Stimulated activated effector memory CD8-positive, alpha-beta T cell treated with anti-CD3 and anti-CD28 coated beads, Interleukin-12 subunit alpha, Interleukin-12 subunit beta, amount 100 ng/mL, for 72 hours (primary cell): Measurements from ENCODE around the gene RILPL1.
"Not testable (repeated sequence)": the region's sequence is repeated elsewhere in the genome, so short reads cannot be mapped to it uniquely, and the experiment has no call there.

ENCODE experiments used
- ATAC-seq: fragments of 150-1000 bp; cut with Tn5 transposase; 2 replicates; pipeline ENCODE4 v1.10.0; 2021
- DNase-seq, 2 donors: peaks; one replicate each; pipeline ENCODE4 v3.0.0; 2021 to 2022; ENCODE audit warnings: low spot score in 2 of 2
- H3K27ac Mint-ChIP-seq: one replicate; pipeline ENCODE4 v1.8.0; 2022; ENCODE audit warnings: mild to moderate bottlenecking, mixed read lengths
- H3K36me3 Mint-ChIP-seq: one replicate; pipeline ENCODE4 v1.8.0; 2022; ENCODE audit warnings: mild to moderate bottlenecking, mixed read lengths
- H3K4me1 Mint-ChIP-seq: one replicate; pipeline ENCODE4 v1.8.0; 2022; ENCODE audit warnings: mixed read lengths
- H3K4me3 Mint-ChIP-seq: one replicate; pipeline ENCODE4 v1.8.0; 2022; ENCODE audit warnings: mild to moderate bottlenecking, mixed read lengths
- H3K9me3 Mint-ChIP-seq: one replicate; pipeline ENCODE4 v1.8.0; 2022; ENCODE audit warnings: mixed read lengths

RILPL1 gene

DNA sequence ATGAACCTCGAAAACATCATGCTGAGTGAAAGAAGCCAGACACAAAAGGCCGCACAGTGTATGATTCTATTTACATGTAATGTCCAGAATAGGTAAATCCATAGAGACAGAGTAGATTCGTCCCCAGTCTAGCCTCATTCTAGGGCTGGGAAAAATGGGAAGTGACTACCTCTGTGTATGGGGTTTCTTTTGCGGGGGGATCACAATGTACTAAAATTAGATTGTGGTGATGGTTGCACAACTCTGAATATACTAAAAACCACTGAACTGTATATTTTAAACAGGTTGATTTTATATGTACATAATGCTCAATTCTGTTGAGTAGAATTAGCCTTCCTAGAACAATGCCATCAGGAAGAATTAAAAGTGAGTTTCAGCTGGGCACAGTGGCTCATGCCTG is 90.7 kb downstream of the RILPL1 start:
- H3K36me3 Mint-ChIP-seq: no peaks in the 10 kb centered on the region
- H3K4me3 Mint-ChIP-seq: no peak overlapping the region
- no peak overlapping the region for H3K27ac Mint-ChIP-seq
- DNase-seq (no peak), ATAC-seq (no peak)
- no peaks in the 10 kb centered on the region for H3K4me1 Mint-ChIP-seq
- H3K9me3 Mint-ChIP-seq: no peaks in the 10 kb centered on the region

GRCh38 chr12:123441523-123442164 is 91.9 kb downstream of the RILPL1 start:
- ATAC-seq (no peak), DNase-seq (no peak)
- Mint-ChIP-seq H3K9me3 (no peaks in the 10 kb centered on the region), H3K36me3 (no peaks in the 10 kb centered on the region), H3K4me3 (no peak overlapping the region), H3K27ac (peak overlapping the region; percentile 14), H3K4me1 (peaks cover 7% of the 10 kb centered on the region)

DNA sequence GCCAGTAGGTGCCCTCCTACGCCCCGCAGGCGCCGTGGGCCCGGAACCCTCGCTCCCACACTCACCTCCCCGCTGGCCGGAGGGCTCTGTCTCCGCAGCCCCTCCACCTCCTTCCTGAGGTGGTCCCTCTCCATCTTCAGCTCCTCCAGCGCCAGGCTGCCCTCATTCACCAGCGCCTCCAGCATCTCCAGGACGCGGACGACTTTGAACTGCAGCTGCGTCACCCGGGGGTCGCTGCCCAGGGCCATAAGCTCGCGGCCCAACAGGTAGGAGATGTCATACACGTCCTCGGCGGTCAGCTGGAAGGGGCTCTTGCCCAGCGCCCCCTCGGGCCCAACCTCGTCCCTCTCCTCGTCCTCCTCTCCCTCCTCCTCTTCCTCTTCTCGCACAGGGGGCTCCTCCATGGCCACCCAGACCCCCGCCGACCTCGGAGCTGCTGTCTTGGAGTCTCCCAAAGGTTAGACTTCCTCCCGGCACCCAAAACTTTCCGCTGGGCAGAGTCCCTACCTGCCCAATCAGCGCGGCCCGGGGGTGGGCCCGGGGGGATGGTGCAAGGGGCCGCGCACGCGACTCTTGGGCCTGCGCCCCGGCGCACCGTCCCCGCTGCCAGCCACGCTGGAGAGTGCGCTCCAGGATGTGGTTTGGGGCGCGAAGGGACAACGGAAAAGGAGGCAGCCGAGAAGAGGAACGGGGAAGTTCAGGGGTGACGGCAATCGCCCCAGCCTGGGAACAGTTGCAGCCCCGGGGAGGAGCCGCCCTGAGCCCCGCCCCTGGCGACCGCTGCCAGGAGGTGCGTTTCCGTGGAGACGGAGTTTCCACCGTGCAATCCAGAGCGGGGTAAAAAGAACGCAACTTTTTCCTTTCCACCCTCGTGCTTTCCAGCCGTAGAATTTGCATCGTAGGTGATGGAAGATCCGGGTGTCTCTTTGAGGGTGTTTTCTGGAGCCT is 97.2 kb downstream of the RILPL1 start, which contains the start of gene RILPL2:
RILPL2 (minus strand) TSS at position 668 of the 948 bp plus-strand sequence; CDS start at position 404, 264 bp downstream.
- peaks cover 44% of the 10 kb centered on the region for H3K4me1 Mint-ChIP-seq
- peak within 1 kb of the TSS; percentile 97 for H3K27ac Mint-ChIP-seq
- DNase-seq: peak; percentile 80 to 96
- ATAC-seq: peak; percentile 92
- H3K4me3 Mint-ChIP-seq: peak within 1 kb of the TSS; percentile 98
- peaks cover 25% of the 10 kb centered on the region for H3K36me3 Mint-ChIP-seq
- H3K9me3 Mint-ChIP-seq: no peaks in the 10 kb centered on the region

DNA sequence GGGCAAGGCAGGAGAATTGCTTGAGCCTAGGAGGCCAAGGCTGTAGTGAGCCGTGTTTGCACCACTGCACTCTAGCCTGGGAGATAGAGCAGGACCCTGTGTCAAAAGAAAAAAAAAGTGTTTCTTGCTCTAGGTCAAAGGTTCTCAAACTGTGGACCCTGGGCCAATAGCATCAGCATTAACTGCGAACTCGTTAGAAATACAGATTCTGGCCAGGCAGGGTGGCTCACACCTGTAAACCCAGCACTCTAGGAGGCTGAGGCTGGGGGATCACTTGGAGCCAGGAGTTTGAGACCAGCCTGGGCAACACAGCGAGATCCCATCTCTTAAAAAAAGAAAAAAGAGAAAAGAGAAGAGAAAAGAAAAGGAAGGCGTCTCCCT is 97.9 kb downstream of the RILPL1 start:
- peak overlapping the region; percentile 98 for H3K4me3 Mint-ChIP-seq
- ATAC-seq: no peak
- peaks cover 50% of the 10 kb centered on the region for H3K4me1 Mint-ChIP-seq
- DNase-seq: peak in 1 of 2 donors; percentile 54
- H3K9me3 Mint-ChIP-seq: no peaks in the 10 kb centered on the region
- peaks cover 32% of the 10 kb centered on the region for H3K36me3 Mint-ChIP-seq
- peak overlapping the region; percentile 97 for H3K27ac Mint-ChIP-seq

- peaks cover 55% of the 10 kb centered on the region for H3K4me1 Mint-ChIP-seq
- peak overlapping the region; percentile 87 for H3K27ac Mint-ChIP-seq
- DNase-seq: no peak
- no peaks in the 10 kb centered on the region for H3K9me3 Mint-ChIP-seq
- ATAC-seq: no peak
- peak overlapping the region; percentile 98 for H3K4me3 Mint-ChIP-seq
- peaks cover 52% of the 10 kb centered on the region for H3K36me3 Mint-ChIP-seq
Measured at GRCh38 chr12:123433615-123434014, 99.9 kb downstream of the RILPL1 start.

- Mint-ChIP-seq H3K27ac (peak overlapping the region; percentile 87), H3K4me3 (peak overlapping the region; percentile 98), H3K4me1 (peaks cover 66% of the 10 kb centered on the region), H3K36me3 (peaks cover 66% of the 10 kb centered on the region)
- ATAC-seq (peak; percentile 35), DNase-seq (peak in 1 of 2 donors; percentile 69)
- H3K9me3 Mint-ChIP-seq: not testable (repeated sequence)
Measured at GRCh38 chr12:123431951-123432817, 101.3 kb downstream of the RILPL1 start.

DNA sequence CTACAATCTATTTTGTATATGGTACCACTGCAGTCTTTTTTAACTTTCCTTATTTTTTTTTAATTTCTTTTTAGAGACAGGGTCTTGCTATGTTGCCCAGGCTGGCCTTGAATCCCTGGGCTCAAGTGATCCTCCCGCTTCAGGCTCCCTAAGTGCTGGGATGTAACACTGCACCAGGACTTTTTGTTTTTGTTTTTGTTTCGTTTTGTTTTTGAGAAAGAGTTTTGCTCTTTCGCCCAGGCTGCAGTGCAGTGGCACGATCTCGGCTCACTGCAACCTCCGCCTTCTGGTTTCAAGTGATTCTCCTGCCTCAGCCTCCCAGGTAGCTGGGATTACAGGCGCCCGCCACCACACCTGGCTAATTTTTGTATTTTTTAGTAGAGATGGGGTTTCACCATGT is 104.4 kb downstream of the RILPL1 start:
- H3K36me3 Mint-ChIP-seq: peaks cover 77% of the 10 kb centered on the region
- H3K4me3 Mint-ChIP-seq: peak overlapping the region; percentile 51
- H3K4me1 Mint-ChIP-seq: peaks cover 54% of the 10 kb centered on the region
- peak overlapping the region; percentile 78 for H3K27ac Mint-ChIP-seq
- DNase-seq, H3K9me3 Mint-ChIP-seq, ATAC-seq: not testable (repeated sequence)

GRCh38 chr12:123428591-123428990 is 104.9 kb downstream of the RILPL1 start:
- Mint-ChIP-seq H3K9me3 (no peaks in the 10 kb centered on the region), H3K4me1 (peaks cover 49% of the 10 kb centered on the region), H3K27ac (peak overlapping the region; percentile 78), H3K4me3 (peak overlapping the region; percentile 51), H3K36me3 (peaks cover 82% of the 10 kb centered on the region)
- DNase-seq (no peak), ATAC-seq (no peak)

DNA sequence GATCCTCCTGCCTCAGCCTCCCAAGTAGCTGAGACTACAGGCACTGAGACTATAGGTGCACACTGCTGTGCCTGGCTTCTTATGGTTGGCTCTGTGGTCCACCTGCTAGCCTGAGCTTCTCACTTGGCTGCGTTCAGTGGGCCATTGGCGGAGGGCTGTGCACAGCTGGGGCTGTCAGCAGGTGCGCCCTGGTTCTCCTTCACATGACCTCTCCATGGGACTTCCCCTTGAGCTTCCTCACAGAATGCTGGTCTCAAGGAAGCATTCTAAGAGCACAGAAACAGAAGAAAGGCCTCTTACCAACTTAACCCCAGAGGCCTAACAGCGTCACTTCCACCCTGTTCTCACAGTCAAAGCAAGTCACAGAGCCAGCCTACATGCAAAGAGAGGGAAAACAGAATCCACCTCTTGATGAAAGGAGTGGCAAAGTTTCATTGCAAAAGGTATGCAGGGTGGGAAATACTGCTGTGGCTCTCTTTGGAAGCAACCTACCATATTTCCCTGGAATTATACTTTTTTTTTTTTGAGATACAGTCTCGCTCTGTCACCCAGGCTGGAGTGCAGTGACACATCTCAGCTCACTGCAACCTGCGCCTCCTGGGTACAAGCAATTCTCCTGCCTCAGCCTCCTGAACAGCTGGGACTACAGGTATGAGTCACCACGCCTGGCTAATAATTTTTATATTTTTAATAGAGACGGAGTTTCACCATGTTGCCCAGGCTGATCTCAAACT is 106.3 kb downstream of the RILPL1 start:
- peak in 1 of 2 donors; percentile 66 for DNase-seq

GRCh38 chr12:123421314-123421713 is 112.2 kb downstream of the RILPL1 start:
- Mint-ChIP-seq H3K36me3 (peaks cover 94% of the 10 kb centered on the region), H3K4me1 (no peaks in the 10 kb centered on the region), H3K27ac (no peak overlapping the region), H3K9me3 (no peaks in the 10 kb centered on the region), H3K4me3 (no peak overlapping the region)
- DNase-seq (no peak), ATAC-seq (no peak)

More for the DNA sequence above, 106.3 kb downstream of the RILPL1 start:
- peak; percentile 78 for ATAC-seq
- H3K9me3 Mint-ChIP-seq: no peaks in the 10 kb centered on the region
- peaks cover 35% of the 10 kb centered on the region for H3K4me1 Mint-ChIP-seq
- H3K4me3 Mint-ChIP-seq: peak overlapping the region; percentile 51
- H3K27ac Mint-ChIP-seq: peak overlapping the region; percentile 78
- peaks cover 89% of the 10 kb centered on the region for H3K36me3 Mint-ChIP-seq
